ENCODE results near the gene KANSL1L.

- no peak for TF ChIP-seq CTCF (conservative IDR thresholded peaks at IDR 0.05)
- TF ChIP-seq EZH2 (IDR thresholded peaks at IDR 0.05; ENCODE audit: low read depth): no peak
Observed at GRCh38 chr2:210099940-210100339, 71.3 kb downstream of the KANSL1L start.

Measured in PC-9 (cell line).